GM18526 (cell line): ENCODE measurements around the gene PSORS1C2.

ENCODE experiments used
- POLR2A ChIP-seq: IDR thresholded peaks from 3 replicates; pipeline ENCODE4 v1.6.1; 2011; ENCODE audit not compliant: insufficient read length; ENCODE audit errors: extremely low read depth

PSORS1C2 gene

GRCh38 chr6:31125162-31125561, 13.7 kb downstream of the PSORS1C2 start:
- TF ChIP-seq POLR2A = no peak

DNA sequence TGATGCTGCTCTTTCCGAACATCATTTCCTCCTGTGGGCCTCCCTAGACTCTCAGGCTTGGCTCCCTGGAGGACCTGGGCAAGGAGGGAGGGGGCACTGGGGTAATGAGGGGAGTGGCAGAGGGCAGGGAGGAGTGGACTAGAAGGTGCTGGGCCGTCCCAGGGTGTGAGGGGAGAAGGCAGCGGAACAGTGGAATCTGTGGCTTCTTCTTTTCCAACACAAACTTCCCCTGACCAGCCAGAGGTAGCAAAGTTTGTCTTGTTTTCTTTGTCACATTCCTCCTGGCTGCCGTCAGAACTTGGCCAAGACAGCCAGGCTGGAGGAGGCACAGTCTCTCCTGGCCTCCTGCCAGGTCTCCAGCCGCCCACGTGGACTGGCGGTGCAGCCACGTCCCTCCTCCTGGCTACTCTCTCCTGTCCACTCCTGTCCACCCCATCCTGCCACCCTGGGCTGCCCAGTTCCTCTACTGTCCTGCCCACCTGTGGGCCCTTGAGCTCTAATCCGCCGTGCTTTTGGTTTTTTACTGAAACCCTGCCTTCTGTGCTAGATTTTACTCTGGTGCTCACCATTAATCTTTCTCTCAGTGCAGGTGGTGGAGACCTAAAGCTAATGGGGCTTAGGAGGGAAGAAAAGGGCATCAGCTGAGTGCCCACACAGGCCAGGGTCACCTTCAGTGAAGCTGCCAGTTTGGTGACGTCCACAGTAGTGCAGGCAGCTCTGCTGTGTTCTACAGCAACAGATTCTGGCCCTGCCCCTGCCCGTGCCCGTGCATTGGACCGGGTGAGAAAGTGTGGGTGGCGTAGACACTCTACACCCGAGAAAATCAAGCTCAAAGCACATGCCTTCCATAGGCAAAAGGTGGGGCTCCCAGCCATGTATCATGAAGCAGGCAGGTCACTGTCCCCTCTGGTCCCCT, 15.8 kb downstream of the PSORS1C2 start:
- TF ChIP-seq POLR2A = no peak

GRCh38 chr6:31121131-31121790, 17.6 kb downstream of the PSORS1C2 start:
- no peak for TF ChIP-seq POLR2A

DNA sequence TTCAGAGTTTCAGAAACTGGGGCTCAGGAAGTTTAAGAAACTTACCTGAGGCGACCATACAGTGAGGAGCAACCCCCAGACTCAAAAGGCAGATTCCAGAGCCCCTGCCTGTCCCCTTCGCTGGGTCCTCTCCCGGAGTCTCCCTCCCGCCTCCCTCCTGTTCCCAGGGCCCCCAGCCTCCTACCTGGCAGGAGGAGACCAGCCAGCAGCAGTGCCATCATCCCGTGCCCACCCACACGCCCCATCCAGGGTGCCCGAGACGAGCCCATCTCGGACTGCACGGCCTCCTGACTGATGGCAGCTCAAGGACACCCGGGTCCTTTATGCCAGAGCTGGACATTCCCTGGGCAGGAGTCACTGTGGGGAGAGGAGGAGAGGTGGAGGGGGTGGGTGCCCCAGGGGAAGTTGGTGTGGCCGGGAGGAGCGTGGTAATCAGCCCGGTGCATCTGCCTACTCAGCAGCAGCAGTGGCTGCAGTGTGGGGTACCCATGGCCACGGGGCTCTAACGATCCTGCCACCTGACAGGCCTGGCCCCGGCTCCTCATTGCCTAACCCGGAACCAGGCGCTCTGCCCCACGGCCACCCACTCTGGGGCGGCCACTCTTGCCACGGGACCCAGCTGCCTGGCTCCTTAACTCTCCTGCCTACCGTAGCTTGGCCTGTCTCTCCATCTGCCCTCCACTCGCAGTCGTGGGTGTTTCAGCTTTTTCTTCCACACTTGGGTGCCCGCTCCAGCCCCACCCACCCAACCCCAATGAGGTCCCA, 18.5 kb downstream of the PSORS1C2 start, which contains the start of gene CDSN:
Gene CDSN, minus strand, starts transcription at position 296 of the 765 bp plus-strand sequence. Its CDS starts 27 bp downstream, at position 269.
- TF ChIP-seq POLR2A = no peak

- no peak for TF ChIP-seq POLR2A
Observed at GRCh38 chr6:31118178-31118577, 20.7 kb downstream of the PSORS1C2 start.

GRCh38 chr6:31116661-31117385, 22.0 kb downstream of the PSORS1C2 start:
- no peak for TF ChIP-seq POLR2A

- TF ChIP-seq POLR2A = no peak
Observed at GRCh38 chr6:31115941-31116560, 22.8 kb downstream of the PSORS1C2 start.

DNA sequence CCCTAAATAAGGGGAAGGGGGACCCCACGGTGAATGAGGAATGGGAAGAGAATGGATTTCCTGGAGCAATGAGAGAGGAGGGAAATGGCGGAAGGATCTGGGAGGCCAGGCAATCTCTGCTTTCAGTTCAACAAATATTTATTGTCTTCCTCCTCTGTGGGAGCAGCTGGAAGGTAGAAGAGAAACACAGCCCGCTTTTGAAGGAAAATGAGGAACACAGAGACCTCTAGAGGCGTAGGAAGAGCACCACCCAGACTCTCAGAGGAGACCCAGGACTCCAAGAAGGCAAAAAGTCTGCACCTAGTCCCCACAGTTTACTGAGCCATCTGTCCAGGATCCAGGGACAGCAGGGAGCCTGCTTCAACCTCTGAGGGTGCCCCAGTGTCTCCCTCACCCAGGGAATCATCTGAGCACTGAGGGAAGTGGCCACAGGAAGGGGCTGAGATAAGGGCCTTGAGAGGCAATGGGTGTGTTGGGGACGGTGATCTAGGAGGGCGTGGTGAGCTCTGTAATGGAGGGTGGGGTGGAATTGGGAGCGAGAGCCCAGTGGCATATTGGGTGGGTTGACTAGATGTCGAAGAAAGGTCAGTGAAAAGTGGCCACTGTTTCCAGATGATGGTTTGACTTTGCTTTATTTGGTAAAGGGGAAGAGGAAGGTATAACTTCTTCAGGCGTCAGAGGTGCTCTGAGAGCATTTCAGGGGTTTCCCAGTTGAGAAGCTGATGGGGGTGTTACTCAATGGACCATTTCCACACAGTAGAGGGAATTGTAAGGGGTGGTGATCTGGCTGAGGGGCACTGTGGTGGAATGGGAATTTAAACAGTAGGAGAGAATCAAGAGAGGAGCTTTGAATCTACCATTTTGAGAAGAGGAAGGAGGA, 23.7 kb downstream of the PSORS1C2 start:
- no peak for TF ChIP-seq POLR2A

DNA sequence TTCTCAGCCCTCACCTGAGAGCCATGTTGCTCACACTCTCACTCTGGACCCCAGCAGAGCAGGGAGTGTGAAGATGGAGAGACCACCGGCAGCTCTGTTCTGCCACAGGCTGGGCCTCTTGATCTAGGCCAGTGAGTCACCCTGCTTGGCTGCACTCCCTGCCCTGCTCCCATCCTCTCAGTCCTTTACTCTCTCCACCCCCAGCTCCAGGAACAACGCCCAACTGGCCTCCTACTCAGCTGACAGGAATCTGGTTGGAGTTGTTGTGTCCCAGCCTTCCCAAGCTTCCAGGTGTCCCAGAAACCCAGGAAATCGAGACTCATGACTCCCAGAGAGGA, 24.4 kb downstream of the PSORS1C2 start, which contains the start of gene PSORS1C1:
Gene PSORS1C1, plus strand, starts transcription at position 260 of the 338 bp plus-strand sequence. CDS start 14,833 bp downstream, outside the sequence.
- no peak for TF ChIP-seq POLR2A

GRCh38 chr6:31113861-31114540, 24.9 kb downstream of the PSORS1C2 start:
- no peak for TF ChIP-seq POLR2A

- no peak for TF ChIP-seq POLR2A
Observed at GRCh38 chr6:31112478-31112877, 26.4 kb downstream of the PSORS1C2 start, which contains the start of gene C6orf15. TSS of gene C6orf15 (minus strand) at chr6:31112575. CDS start at chr6:31112555, 20 bp downstream.

GRCh38 chr6:31111712-31112111, 27.2 kb downstream of the PSORS1C2 start:
- no peak for TF ChIP-seq POLR2A
